ENCODE results near the gene PDXP.
A peak's percentile ranks its signal among the peaks of the same experiment; 100 is the strongest.
"Not testable (repeated sequence)": the region's sequence is repeated elsewhere in the genome, so short reads cannot be mapped to it uniquely, and the experiment has no call there.

Gene PDXP

DNA sequence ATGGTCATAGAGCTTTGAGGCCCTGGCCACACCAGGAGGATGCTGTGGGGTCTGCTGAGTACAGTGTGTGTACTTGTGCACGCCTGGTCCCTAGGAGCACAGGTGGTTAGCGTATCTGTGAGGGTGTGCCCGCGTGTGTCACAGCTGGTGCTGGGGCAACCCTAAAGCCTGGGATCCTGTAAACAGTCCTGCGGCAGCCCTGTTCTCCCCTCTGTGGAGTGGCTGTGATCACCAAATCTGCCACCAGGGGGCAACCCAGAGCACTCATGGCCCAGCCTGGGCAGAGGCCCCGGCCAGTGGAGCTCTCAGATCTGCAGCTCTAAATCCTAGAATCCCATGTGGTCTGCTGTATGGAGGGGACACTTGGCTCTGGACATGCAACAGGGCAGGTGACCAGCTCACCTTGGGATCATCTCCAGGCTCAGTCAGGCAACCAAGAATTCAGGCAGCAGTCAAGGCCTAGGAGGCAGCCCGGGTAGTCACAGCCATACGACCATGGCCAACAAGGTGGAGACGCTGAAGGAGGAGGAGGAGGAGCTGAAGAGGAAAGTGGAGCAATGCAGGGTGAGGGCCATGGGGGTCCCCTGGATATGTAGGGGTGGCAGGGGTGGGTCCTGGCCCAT is 15.2 kb upstream of the PDXP start:
- H3K36me3 ChIP-seq (ENCODE audit: control insufficient read depth, insufficient read depth, low read length) = peaks cover 69% of the 10 kb centered on the region
- peak; percentile 67 to 76 (median 69) for DNase-seq

DNA sequence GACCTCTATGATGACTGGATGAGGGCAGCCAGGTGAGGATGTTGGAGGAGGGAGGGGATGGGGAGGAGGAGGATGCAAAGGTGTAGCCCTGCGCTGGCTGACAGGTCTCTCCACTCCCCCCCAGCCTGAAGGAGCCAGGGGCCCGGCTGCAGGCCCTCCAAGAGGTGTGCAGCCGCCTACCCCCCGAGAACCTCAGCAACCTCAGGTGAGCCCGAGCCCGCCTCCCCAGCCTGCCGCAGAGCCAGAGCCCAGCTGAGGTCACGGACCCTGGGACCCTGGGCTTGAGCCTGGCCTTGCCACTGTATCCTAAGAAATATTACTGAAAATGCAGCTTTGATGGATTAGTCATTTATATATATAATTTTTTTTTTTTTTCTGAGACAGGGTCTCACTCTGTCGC is 11.2 kb upstream of the PDXP start:
- Histone ChIP-seq H3K4me3 (ENCODE audit: insufficient read depth, low read depth, low read length, poor library complexity, severe bottlenecking) (no peak overlapping the region), H3K27me3 (replicated peaks; ENCODE audit: control insufficient read depth, insufficient read depth, low read length, poor library complexity, severe bottlenecking) (no peaks in the 10 kb centered on the region), H3K4me1 (ENCODE audit: control insufficient read depth, insufficient read depth, low read length, poor library complexity, severe bottlenecking) (peaks cover 15% of the 10 kb centered on the region), H3K36me3 (ENCODE audit: control insufficient read depth, insufficient read depth, low read length) (peaks cover 93% of the 10 kb centered on the region), H3K27ac (ENCODE audit: insufficient read depth, low read length, poor library complexity, severe bottlenecking) (no peak overlapping the region), H3K9me3 (ENCODE audit: control insufficient read depth, low read length) (no peaks in the 10 kb centered on the region)
- DNase-seq = no peak

More for the DNA sequence above, 15.2 kb upstream of the PDXP start:
- H3K27ac ChIP-seq (ENCODE audit: insufficient read depth, low read length, poor library complexity, severe bottlenecking) = no peak overlapping the region
- no peaks in the 10 kb centered on the region for H3K27me3 ChIP-seq (replicated peaks; ENCODE audit: control insufficient read depth, insufficient read depth, low read length, poor library complexity, severe bottlenecking)
- H3K4me1 ChIP-seq (ENCODE audit: control insufficient read depth, insufficient read depth, low read length, poor library complexity, severe bottlenecking) = peaks cover 51% of the 10 kb centered on the region
- no peaks in the 10 kb centered on the region for H3K9me3 ChIP-seq (ENCODE audit: control insufficient read depth, low read length)
- H3K4me3 ChIP-seq (ENCODE audit: insufficient read depth, low read depth, low read length, poor library complexity, severe bottlenecking) = no peak overlapping the region

DNA sequence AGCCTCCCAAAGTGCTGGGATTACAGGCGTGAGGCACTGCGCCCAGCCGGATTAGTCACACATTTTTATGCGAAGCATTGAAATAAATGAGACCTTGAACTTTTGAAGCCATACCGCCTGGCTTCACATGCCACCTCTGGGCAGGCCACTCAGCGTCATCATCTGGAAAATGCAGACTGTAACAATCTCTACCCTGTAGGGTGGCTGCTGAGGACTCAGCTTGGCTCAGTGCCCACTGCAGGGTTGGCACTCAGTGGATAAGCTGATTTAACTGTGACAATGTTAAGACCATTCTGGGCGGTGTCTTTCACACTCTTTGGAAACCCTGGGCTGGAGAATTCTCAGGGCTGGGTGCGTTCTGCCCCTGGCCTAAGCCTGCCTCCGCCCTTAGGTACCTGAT is 10.6 kb upstream of the PDXP start:
- Histone ChIP-seq H3K4me3 (ENCODE audit: insufficient read depth, low read depth, low read length, poor library complexity, severe bottlenecking) (no peak overlapping the region), H3K36me3 (ENCODE audit: control insufficient read depth, insufficient read depth, low read length) (peaks cover 91% of the 10 kb centered on the region), H3K4me1 (ENCODE audit: control insufficient read depth, insufficient read depth, low read length, poor library complexity, severe bottlenecking) (peaks cover 10% of the 10 kb centered on the region), H3K9me3 (ENCODE audit: control insufficient read depth, low read length) (no peaks in the 10 kb centered on the region), H3K27me3 (replicated peaks; ENCODE audit: control insufficient read depth, insufficient read depth, low read length, poor library complexity, severe bottlenecking) (no peaks in the 10 kb centered on the region), H3K27ac (ENCODE audit: insufficient read depth, low read length, poor library complexity, severe bottlenecking) (no peak overlapping the region)
- no peak for DNase-seq

DNA sequence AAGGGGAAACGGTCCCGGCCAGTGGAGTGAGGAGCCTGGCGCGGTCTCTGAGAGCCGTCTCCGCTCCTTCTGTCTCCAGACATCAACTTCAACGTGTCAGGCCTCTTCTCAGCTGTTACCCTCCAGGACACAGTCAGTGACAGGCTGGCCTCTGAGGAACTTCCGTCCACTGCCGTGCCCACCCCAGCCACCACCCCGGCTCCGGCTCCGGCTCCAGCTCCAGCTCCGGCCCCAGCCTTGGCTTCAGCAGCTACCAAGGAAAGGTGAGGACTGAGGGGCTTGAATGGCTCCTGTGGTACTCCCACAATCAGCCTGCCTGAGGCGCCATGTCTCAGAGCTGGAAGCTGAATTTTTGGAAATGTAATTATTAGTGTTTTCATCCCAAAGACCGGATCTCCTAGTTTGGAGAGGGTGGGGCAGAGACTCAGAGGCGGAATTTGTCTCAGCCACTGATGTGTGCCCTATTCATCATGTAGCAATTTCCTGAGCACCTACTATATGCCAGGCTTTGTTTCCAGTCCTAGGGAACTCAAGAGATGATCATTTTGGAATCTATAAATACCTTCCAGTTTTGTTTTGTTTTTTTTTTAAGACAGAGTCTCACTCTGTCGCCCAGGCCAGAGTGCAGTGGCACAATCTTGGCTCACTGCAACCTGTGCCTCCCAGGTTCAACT is 7.9 kb upstream of the PDXP start:
- H3K36me3 ChIP-seq (ENCODE audit: control insufficient read depth, insufficient read depth, low read length) = peaks cover 76% of the 10 kb centered on the region
- H3K27me3 ChIP-seq (replicated peaks; ENCODE audit: control insufficient read depth, insufficient read depth, low read length, poor library complexity, severe bottlenecking) = no peaks in the 10 kb centered on the region

DNA sequence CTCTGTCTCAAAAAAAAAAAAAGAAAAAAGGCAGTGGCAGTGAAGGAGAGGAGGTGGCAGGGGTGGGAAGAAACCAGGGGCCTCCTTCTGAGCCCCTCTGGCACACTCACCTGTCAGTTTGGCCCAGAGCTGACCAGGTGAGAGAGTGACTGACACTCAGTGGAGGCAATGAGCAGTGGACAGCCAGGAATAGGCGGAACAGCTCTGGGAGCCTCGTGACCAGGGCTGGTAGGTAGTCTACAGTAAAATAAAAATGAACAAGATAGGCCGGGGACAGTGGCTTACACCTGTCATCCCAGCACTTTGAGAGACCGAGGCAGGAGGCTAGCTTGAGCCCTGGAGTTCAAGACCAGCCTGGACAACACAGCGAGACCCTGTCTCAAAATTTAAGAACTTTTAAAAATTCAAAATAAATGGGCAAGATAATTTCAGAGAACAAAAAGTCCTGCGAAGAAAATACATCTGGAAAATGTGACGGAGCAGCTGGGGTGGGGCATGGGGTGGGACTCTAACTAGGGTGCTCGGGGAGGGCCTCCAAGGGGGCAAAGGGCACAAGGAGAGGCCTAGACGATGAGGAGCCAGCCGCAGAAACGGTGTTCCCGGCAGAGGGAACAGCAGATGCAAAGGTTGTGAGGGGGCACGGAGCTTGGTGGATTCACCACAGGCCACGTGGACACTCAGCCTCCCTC is 3.8 kb upstream of the PDXP start:
- Histone ChIP-seq H3K27me3 (replicated peaks; ENCODE audit: control insufficient read depth, insufficient read depth, low read length, poor library complexity, severe bottlenecking) (no peaks in the 10 kb centered on the region), H3K9me3 (ENCODE audit: control insufficient read depth, low read length) (no peaks in the 10 kb centered on the region), H3K36me3 (ENCODE audit: control insufficient read depth, insufficient read depth, low read length) (peaks cover 40% of the 10 kb centered on the region), H3K4me1 (ENCODE audit: control insufficient read depth, insufficient read depth, low read length, poor library complexity, severe bottlenecking) (peaks cover 13% of the 10 kb centered on the region), H3K27ac (ENCODE audit: insufficient read depth, low read length, poor library complexity, severe bottlenecking) (no peak overlapping the region), H3K4me3 (ENCODE audit: insufficient read depth, low read depth, low read length, poor library complexity, severe bottlenecking) (no peak overlapping the region)
- no peak for DNase-seq

More for the DNA sequence above, 7.9 kb upstream of the PDXP start:
- Histone ChIP-seq H3K4me3 (ENCODE audit: insufficient read depth, low read depth, low read length, poor library complexity, severe bottlenecking) (no peak overlapping the region), H3K9me3 (ENCODE audit: control insufficient read depth, low read length) (no peaks in the 10 kb centered on the region), H3K4me1 (ENCODE audit: control insufficient read depth, insufficient read depth, low read length, poor library complexity, severe bottlenecking) (no peaks in the 10 kb centered on the region), H3K27ac (ENCODE audit: insufficient read depth, low read length, poor library complexity, severe bottlenecking) (no peak overlapping the region)
- DNase-seq = no peak

DNA sequence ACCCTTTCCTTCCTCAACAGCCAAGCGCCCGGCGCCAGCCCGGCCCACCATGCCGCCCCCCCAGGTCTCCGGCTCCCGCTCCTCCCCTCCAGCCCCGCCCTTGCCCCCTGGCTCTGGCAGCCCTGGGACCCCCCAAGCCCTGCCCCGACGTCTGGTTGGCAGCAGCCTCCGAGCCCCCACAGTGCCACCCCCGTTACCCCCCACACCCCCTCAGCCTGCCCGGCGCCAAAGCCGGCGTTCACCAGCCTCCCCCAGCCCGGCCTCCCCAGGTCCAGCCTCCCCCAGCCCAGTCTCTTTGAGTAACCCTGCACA is 3.3 kb upstream of the PDXP start:
- Histone ChIP-seq H3K4me3 (ENCODE audit: insufficient read depth, low read depth, low read length, poor library complexity, severe bottlenecking) (no peak overlapping the region), H3K27me3 (replicated peaks; ENCODE audit: control insufficient read depth, insufficient read depth, low read length, poor library complexity, severe bottlenecking) (no peaks in the 10 kb centered on the region), H3K4me1 (ENCODE audit: control insufficient read depth, insufficient read depth, low read length, poor library complexity, severe bottlenecking) (peaks cover 18% of the 10 kb centered on the region), H3K36me3 (ENCODE audit: control insufficient read depth, insufficient read depth, low read length) (peaks cover 35% of the 10 kb centered on the region), H3K27ac (ENCODE audit: insufficient read depth, low read length, poor library complexity, severe bottlenecking) (no peak overlapping the region), H3K9me3 (ENCODE audit: control insufficient read depth, low read length) (no peaks in the 10 kb centered on the region)
- no peak for DNase-seq

DNA sequence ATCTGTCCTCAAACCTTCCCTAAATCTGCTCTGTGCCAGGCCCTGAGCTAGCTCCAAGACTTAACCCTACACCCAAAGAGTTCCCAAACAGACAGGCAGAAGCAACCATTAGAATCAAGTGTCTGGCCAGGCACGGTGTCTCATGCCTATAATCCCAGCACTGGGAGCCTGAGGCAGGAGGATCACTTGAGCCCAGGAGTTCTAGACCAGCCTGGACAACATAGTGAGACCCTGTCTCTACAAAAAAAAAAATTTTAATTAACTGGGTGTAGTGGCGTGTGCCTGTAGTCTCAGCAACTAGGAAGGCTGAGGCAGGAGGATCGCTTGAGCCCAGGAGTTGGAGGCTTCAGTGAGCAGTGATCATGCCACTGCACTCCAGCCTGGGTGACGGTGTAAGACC is 1.9 kb upstream of the PDXP start:
- DNase-seq; H3K4me3 ChIP-seq (ENCODE audit: insufficient read depth, low read depth, low read length, poor library complexity, severe bottlenecking); H3K9me3 ChIP-seq (ENCODE audit: control insufficient read depth, low read length); H3K27ac ChIP-seq (ENCODE audit: insufficient read depth, low read length, poor library complexity, severe bottlenecking); H3K27me3 ChIP-seq (replicated peaks; ENCODE audit: control insufficient read depth, insufficient read depth, low read length, poor library complexity, severe bottlenecking): not testable (repeated sequence)
- H3K4me1 ChIP-seq (ENCODE audit: control insufficient read depth, insufficient read depth, low read length, poor library complexity, severe bottlenecking) = peaks cover 21% of the 10 kb centered on the region
- peaks cover 21% of the 10 kb centered on the region for H3K36me3 ChIP-seq (ENCODE audit: control insufficient read depth, insufficient read depth, low read length)

DNA sequence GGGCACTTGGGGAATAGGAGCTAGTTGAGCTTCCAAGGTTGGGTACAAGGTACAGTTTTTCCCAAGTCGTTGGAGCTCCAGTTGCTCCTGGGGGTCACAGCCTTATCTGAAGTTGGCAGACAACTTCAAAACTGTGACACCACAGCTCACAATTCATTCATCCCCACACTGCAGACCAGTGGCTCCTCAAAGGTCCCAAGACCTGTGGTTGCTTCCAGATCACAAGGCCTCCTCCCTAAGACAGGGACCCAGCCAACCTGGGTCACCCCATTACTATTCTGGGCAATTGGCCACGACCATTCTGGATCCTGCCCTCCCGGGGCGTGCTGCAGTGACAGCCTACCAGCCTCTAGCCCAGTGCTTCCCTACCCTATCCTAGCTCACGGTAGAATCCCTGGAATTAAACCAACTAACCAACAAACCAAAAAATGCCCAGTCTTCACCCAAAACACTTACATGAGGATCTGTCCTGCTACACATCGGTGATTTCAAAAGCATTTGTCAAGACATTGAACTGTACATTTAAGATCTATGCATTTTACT is 862 bp upstream of the PDXP start:
- H3K27ac ChIP-seq (ENCODE audit: insufficient read depth, low read length, poor library complexity, severe bottlenecking) = peak overlapping the region; percentile 54
- H3K27me3 ChIP-seq (replicated peaks; ENCODE audit: control insufficient read depth, insufficient read depth, low read length, poor library complexity, severe bottlenecking) = no peaks in the 10 kb centered on the region
- H3K9me3 ChIP-seq (ENCODE audit: control insufficient read depth, low read length) = no peaks in the 10 kb centered on the region
- H3K4me1 ChIP-seq (ENCODE audit: control insufficient read depth, insufficient read depth, low read length, poor library complexity, severe bottlenecking) = peaks cover 21% of the 10 kb centered on the region
- H3K4me3 ChIP-seq (ENCODE audit: insufficient read depth, low read depth, low read length, poor library complexity, severe bottlenecking) = peak overlapping the region; percentile 4
- no peak for DNase-seq
- H3K36me3 ChIP-seq (ENCODE audit: control insufficient read depth, insufficient read depth, low read length) = peaks cover 13% of the 10 kb centered on the region

DNA sequence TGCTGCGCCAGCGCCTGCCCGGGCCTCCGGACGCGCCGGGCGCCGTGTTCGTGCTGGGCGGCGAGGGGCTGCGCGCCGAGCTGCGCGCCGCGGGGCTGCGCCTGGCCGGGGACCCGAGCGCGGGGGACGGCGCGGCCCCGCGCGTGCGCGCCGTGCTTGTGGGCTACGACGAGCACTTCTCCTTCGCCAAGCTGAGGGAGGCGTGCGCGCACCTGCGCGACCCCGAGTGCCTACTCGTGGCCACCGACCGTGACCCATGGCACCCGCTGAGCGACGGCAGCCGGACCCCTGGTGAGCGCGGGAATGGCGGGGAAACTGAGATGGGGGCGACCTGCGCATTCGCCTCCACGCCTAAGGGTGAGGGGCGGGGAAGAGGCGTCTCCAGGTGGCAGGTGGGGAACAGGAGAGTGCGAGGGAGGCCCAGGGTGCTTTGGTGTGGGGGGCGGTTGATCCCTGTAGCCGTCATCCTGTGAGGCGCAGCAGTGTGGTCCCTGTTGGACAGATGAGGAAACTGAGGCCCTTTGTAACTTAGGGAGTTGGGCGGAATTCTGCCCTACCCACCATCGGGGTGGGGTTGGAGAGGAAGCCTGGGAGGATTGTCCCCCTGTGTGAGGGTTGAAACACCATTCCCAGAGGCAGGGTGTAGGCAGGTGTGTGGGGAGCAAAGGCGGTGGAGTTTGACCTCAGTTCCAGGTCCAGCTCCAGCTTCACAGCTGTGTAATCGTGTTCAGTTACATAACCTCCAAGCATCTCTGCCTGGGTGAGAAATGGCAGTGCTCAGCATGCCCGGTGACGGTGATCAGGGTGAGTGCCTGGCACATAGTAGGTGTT is 758 bp downstream of the PDXP start:
- peak overlapping the region; percentile 46 for H3K4me3 ChIP-seq (ENCODE audit: insufficient read depth, low read depth, low read length, poor library complexity, severe bottlenecking)
- H3K36me3 ChIP-seq (ENCODE audit: control insufficient read depth, insufficient read depth, low read length) = no peaks in the 10 kb centered on the region
- no peak for DNase-seq
- no peaks in the 10 kb centered on the region for H3K9me3 ChIP-seq (ENCODE audit: control insufficient read depth, low read length)
- peaks cover 21% of the 10 kb centered on the region for H3K4me1 ChIP-seq (ENCODE audit: control insufficient read depth, insufficient read depth, low read length, poor library complexity, severe bottlenecking)
- no peak overlapping the region for H3K27ac ChIP-seq (ENCODE audit: insufficient read depth, low read length, poor library complexity, severe bottlenecking)
- H3K27me3 ChIP-seq (replicated peaks; ENCODE audit: control insufficient read depth, insufficient read depth, low read length, poor library complexity, severe bottlenecking) = no peaks in the 10 kb centered on the region
